ENCODE results near the gene TBL1X. TPM values are rescaled to one million over a fixed set of nuclear protein-coding genes. Genes with fewer than 3 reads are reported as not detected.

TBL1X gene
- total and polyA plus RNA-seq, 2 donors (not counting 3 experiments of a cell fraction or from before 2014, with no cell fraction given) = 8.7 to 25.3 TPM

- Histone ChIP-seq H3K9me1 (replicated peaks; ENCODE audit: control insufficient read depth, extremely low read depth, insufficient read depth, low read length) (no peaks in the 10 kb centered on the region), H3K9ac (replicated peaks; ENCODE audit: extremely low read depth, insufficient read depth, low read length) (no peak overlapping the region), H4K20me1 (replicated peaks; ENCODE audit: control insufficient read depth, extremely low read depth, insufficient read depth, low read length) (no peaks in the 10 kb centered on the region), H3K36me3 (ENCODE audit: control insufficient read depth in 2 of 2, extremely low read depth in 1 of 2, insufficient read depth in 2 of 2, low read length in 2 of 2) (no peaks in the 10 kb centered on the region), H3K27ac (ENCODE audit: insufficient read depth, low read depth, low read length) (no peak overlapping the region), H3K4me2 (ENCODE audit: insufficient read depth, low read length) (no peak overlapping the region), H3K9me3 (replicated peaks; ENCODE audit: control insufficient read depth, insufficient read depth, low read length) (no peaks in the 10 kb centered on the region), H3K79me2 (ENCODE audit: control insufficient read depth, insufficient read depth, low read length) (no peaks in the 10 kb centered on the region), H3K4me3 (replicated peaks in 1 of 3; ENCODE audit: insufficient read depth in 1 of 3, low read depth in 1 of 3, low read length in 3 of 3) (no peak overlapping the region), H2AFZ (ENCODE audit: low read depth, low read length) (no peak overlapping the region), H3K27me3 (ENCODE audit: control insufficient read depth in 2 of 2, insufficient read depth in 2 of 2, low read length in 2 of 2) (no peaks in the 10 kb centered on the region), H3K4me1 (ENCODE audit: control insufficient read depth, extremely low read depth, insufficient read depth, low read length) (no peaks in the 10 kb centered on the region)
- no peak for FAIRE-seq
- dilution Hi-C loops (cut with MboI; ENCODE audit: extremely low pct_ligation_motif_present, low sequenced_read_pairs) = no loop called here
- TF ChIP-seq CTCF (IDR thresholded peaks at IDR 0.05; ENCODE audit: extremely low read depth in 1 of 2, insufficient read depth in 1 of 2, low read depth in 1 of 2, low read length in 2 of 2) = no peak
- no peak for TF ChIP-seq MYC (IDR thresholded peaks at IDR 0.05; ENCODE audit: low read depth, low read length)
- TF ChIP-seq FOS (IDR thresholded peaks at IDR 0.05; ENCODE audit: borderline replicate concordance, insufficient read depth, low read length) = no peak
- no peak for TF ChIP-seq MAX (IDR thresholded peaks at IDR 0.05; ENCODE audit: insufficient read depth, insufficient read length)
- no peak for TF ChIP-seq JUN (IDR thresholded peaks at IDR 0.05; ENCODE audit: borderline replicate concordance, insufficient read depth, insufficient read length, low read depth)
- no peak for TF ChIP-seq GATA2 (IDR thresholded peaks at IDR 0.05; ENCODE audit: insufficient read depth, insufficient read length, low read depth, low read length)
- TF ChIP-seq POLR2AphosphoS5 (IDR thresholded peaks at IDR 0.05; ENCODE audit: insufficient read depth, low read depth, low read length) = no peak
- CTCF ChIA-PET = interaction anchor here (0.8 kb wide), 1 partner anchor 18 kb away, joined by 3 read pairs; no protein-coding TSS in a partner anchor
- POLR2A ChIA-PET = no interaction called here
- intact Hi-C loops (cut with micrococcal nuclease) = no loop called here
- no peak for DNase-seq (ENCODE audit: low read depth, low spot score)
- no TSS peak for BruUV-seq (replicated peaks)
Observed at GRCh38 chrX:9597361-9598035, 132.6 kb downstream of the TBL1X start.

Data from endothelial cell of umbilical vein (primary cell).